NT2/D1 (cell line): Measurements from ENCODE around the gene C5orf22.
"Not testable (repeated sequence)": the region's sequence is repeated elsewhere in the genome, so short reads cannot be mapped to it uniquely, and the experiment has no call there.

Source experiments
- DNase-seq: peaks from one replicate; pipeline ENCODE4 v3.0.0-alpha.2; 2011; ENCODE audit warnings: low read depth, low spot score
- H3K27me3 ChIP-seq: 2 replicates; pipeline ENCODE4 v1.6.0; 2011; ENCODE audit warnings: mild to moderate bottlenecking; ENCODE audit not compliant: insufficient read length, insufficient read depth
- H3K36me3 ChIP-seq: 2 replicates; pipeline ENCODE4 v1.6.1; 2011; ENCODE audit warnings: mild to moderate bottlenecking, low read length, mixed read lengths; ENCODE audit not compliant: insufficient read depth, insufficient read length
- H3K4me1 ChIP-seq: 2 replicates; pipeline ENCODE4 v1.5.1; 2011; ENCODE audit not compliant: insufficient read depth, insufficient read length
- H3K4me3 ChIP-seq: 2 replicates; pipeline ENCODE4 v1.5.1; 2011; ENCODE audit warnings: low read depth; ENCODE audit not compliant: insufficient read length
- H3K9ac ChIP-seq: 2 replicates; pipeline ENCODE4 v1.6.0; 2011; ENCODE audit warnings: low read depth; ENCODE audit not compliant: insufficient read length
- H3K9me3 ChIP-seq: 2 replicates; pipeline ENCODE4 v1.5.1; 2011; ENCODE audit warnings: mild to moderate bottlenecking, low read length; ENCODE audit not compliant: insufficient read depth
- SUZ12 ChIP-seq: IDR thresholded peaks from 2 replicates; pipeline ENCODE4 v1.6.1; 2011; ENCODE audit not compliant: insufficient read length, insufficient read depth; ENCODE audit errors: extremely low read depth
- YY1 ChIP-seq: IDR thresholded peaks from 2 replicates; pipeline ENCODE4 v1.6.1; 2011; ENCODE audit not compliant: insufficient read length, insufficient read depth
- ZNF274 ChIP-seq: IDR thresholded peaks from 2 replicates; pipeline ENCODE4 v1.6.1; 2011; ENCODE audit warnings: mild to moderate bottlenecking, low read depth, low read length

Gene C5orf22

DNA sequence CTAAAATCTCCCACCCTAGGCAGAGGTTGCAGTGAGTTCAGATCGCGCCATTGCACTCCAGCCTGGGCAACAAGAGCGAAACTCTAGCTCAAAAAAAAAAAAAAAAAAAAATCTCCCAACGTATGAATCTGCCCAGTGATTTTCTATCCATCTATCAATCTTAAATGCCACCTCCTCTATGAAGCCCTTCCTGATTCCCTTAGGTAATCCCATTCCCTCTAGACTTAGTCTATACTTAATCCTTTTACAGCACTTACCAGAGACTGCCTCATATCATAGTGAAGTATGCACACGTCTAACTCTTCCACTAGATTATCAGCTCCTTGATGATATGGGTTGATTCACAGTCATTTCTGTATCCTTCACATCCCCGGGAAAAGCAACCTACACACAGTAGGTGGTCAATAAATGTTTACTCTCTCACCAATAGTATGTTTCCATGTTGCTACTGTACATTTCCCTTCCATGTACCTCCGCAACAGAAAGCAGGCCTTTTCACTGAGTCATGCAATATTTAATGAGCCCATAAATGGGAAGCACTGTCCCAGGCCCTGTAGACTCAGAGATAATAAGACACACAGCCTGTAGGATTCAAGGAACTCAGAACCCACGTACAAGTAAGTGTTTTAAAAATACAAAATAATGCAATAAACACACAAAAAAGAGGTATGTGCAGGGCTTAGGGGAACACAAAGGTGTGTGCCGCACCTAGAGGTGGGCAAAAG lies 1.4 kb upstream of the C5orf22 start:
- Histone ChIP-seq H3K9ac (peak overlapping the region; percentile 85), H3K36me3 (peaks cover 67% of the 10 kb centered on the region), H3K9me3 (no peaks in the 10 kb centered on the region), H3K27me3 (no peaks in the 10 kb centered on the region), H3K4me3 (peak overlapping the region; percentile 88), H3K4me1 (no peaks in the 10 kb centered on the region)
- no peak for DNase-seq
- TF ChIP-seq YY1, result no peak

- no peak for DNase-seq
- H3K4me3 ChIP-seq, result peak overlapping the region; percentile 88
- peaks cover 66% of the 10 kb centered on the region for H3K36me3 ChIP-seq
- H3K9me3 ChIP-seq, result no peaks in the 10 kb centered on the region
- TF ChIP-seq ZNF274 (no peak), SUZ12 (no peak), YY1 (no peak)
- no peaks in the 10 kb centered on the region for H3K4me1 ChIP-seq
- H3K9ac ChIP-seq, result peak overlapping the region; percentile 85
- no peaks in the 10 kb centered on the region for H3K27me3 ChIP-seq
These were observed 586 bp upstream of the C5orf22 start for GRCh38 chr5:31531543-31531887.

- TF ChIP-seq YY1 (no peak), SUZ12 (no peak), ZNF274 (no peak)
- no peaks in the 10 kb centered on the region for H3K4me1 ChIP-seq
- H3K9ac ChIP-seq, result no peak overlapping the region
- H3K27me3 ChIP-seq, result no peaks in the 10 kb centered on the region
- peaks cover 55% of the 10 kb centered on the region for H3K36me3 ChIP-seq
- no peak overlapping the region for H3K4me3 ChIP-seq
- no peaks in the 10 kb centered on the region for H3K9me3 ChIP-seq
- no peak for DNase-seq
These were observed 2.5 kb downstream of the C5orf22 start for GRCh38 chr5:31534527-31535046.

- no peaks in the 10 kb centered on the region for H3K4me1 ChIP-seq
- no peak for DNase-seq
- H3K27me3 ChIP-seq, result no peaks in the 10 kb centered on the region
- H3K36me3 ChIP-seq, result peaks cover 67% of the 10 kb centered on the region
- TF ChIP-seq ZNF274 (no peak), YY1 (no peak), SUZ12 (no peak)
- no peak overlapping the region for H3K9ac ChIP-seq
- no peaks in the 10 kb centered on the region for H3K9me3 ChIP-seq
- no peak overlapping the region for H3K4me3 ChIP-seq
These were observed 4.8 kb downstream of the C5orf22 start for GRCh38 chr5:31536873-31537272.

GRCh38 chr5:31537349-31537748 lies 5.2 kb downstream of the C5orf22 start:
- TF ChIP-seq YY1, result no peak
- no peak for TF ChIP-seq SUZ12
- no peak for TF ChIP-seq ZNF274
- Histone ChIP-seq H3K36me3 (peaks cover 69% of the 10 kb centered on the region), H3K4me3 (no peak overlapping the region), H3K27me3 (no peaks in the 10 kb centered on the region), H3K9me3 (no peaks in the 10 kb centered on the region), H3K4me1 (no peaks in the 10 kb centered on the region), H3K9ac (no peak overlapping the region)
- no peak for DNase-seq

DNA sequence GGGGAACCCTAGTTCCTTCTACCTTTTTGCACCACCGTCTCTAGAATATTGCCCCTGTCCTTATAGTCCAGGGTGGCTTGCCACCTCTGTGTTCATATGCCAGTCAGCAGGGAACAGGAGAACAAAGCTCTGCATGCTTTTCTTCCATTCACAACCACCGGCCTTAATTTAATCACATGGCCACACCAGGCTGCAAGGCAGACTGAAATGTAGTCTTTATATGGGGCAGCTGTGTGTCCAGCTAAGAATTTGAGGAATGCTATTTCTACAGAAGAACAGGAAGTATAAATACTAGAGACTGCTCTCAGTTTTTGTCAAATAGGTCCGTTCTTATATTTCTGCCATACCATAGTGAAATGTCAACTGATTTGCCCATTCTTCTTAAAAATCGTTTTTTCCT lies 5.8 kb downstream of the C5orf22 start:
- Histone ChIP-seq H3K36me3 (peaks cover 71% of the 10 kb centered on the region), H3K4me3 (no peak overlapping the region)

DNA sequence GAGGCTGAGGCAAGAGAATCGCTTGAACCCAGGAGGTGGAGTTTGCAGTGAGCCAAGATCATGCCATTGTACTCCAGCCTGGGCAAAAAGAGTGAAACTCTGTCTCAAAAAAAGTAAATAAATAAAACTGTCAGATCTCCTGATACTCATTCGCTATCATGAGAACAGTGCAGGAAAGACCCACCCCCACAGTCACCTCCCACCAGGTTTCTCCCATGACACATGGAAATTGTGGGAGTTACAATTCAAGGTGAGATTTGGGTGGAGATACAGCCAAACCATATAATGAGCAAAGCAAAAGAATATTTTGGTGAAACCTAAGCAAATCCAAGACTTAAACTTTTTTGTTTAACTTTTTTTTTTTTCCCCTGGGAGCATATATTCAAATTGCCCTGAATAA lies 17.0 kb downstream of the C5orf22 start:
- peaks cover 66% of the 10 kb centered on the region for H3K36me3 ChIP-seq
- H3K4me1 ChIP-seq, H3K9me3 ChIP-seq, DNase-seq, H3K4me3 ChIP-seq, H3K9ac ChIP-seq, H3K27me3 ChIP-seq: not testable (repeated sequence)

More for the DNA sequence above, 5.8 kb downstream of the C5orf22 start:
- Histone ChIP-seq H3K9ac (no peak overlapping the region), H3K27me3 (no peaks in the 10 kb centered on the region), H3K4me1 (no peaks in the 10 kb centered on the region), H3K9me3 (no peaks in the 10 kb centered on the region)
- no peak for TF ChIP-seq ZNF274
- no peak for TF ChIP-seq YY1
- no peak for TF ChIP-seq SUZ12
- DNase-seq, result no peak

DNA sequence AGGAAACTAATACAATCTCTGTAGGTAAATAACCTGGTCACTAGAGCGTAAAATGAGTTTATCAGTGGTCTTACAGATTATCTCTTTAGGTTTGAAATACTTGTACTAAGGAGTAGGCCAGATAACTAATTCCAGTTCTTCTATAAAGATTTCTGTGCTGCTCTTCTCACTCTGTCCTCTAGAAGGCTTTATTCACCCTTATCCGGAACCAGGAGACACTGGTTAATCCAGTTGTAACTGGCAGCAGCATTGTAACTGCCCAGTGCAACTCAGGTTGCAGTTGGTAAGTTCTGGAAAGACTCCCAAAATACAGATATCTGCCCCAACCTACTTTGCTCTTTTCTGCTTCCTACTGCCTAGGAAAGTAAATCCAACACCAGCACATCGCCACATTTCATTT lies 19.8 kb downstream of the C5orf22 start:
- no peak for DNase-seq
- H3K9me3 ChIP-seq, result no peaks in the 10 kb centered on the region
- no peaks in the 10 kb centered on the region for H3K4me1 ChIP-seq
- H3K27me3 ChIP-seq, result no peaks in the 10 kb centered on the region
- H3K4me3 ChIP-seq, result no peak overlapping the region
- TF ChIP-seq SUZ12 (no peak), ZNF274 (no peak)
- H3K9ac ChIP-seq, result no peak overlapping the region
- H3K36me3 ChIP-seq, result peaks cover 50% of the 10 kb centered on the region
